ENCODE data around the gene PMS1. TPM values are rescaled to one million over a fixed set of nuclear protein-coding genes. Genes with fewer than 3 reads are reported as not detected.

The PMS1 gene
- total RNA-seq, 1 donor from 2014 or later: 17.4 TPM

DNA sequence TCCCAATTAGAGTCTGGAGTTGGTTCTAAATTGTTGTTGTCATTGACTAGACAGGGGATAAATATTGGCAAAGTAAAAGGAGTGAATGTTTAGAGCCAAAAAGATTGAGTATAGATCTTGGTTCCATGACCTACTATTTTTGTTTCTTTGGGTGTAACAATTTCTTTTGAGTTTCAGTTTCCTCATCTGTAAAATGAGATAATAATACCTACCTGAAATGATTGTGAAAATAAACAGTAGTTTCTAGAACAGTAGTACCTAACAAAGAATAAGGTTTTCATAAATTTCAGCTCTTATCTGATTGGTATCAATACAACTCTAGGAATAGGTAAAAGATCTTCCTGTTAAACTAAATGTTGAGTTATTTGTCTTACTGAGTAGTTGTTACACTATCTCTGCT, 56.8 kb downstream of the PMS1 start:
- H3K9me3 ChIP-seq: no peaks in the 10 kb centered on the region
- intact Hi-C loops (cut with DNase I): no loop called here
- H3K4me1 ChIP-seq: no peaks in the 10 kb centered on the region
- DNase-seq: no peak
- H3K4me3 ChIP-seq: no peak overlapping the region
- peaks cover 10% of the 10 kb centered on the region for H3K36me3 ChIP-seq
- ATAC-seq: no peak
- TF ChIP-seq, protein P1, sequence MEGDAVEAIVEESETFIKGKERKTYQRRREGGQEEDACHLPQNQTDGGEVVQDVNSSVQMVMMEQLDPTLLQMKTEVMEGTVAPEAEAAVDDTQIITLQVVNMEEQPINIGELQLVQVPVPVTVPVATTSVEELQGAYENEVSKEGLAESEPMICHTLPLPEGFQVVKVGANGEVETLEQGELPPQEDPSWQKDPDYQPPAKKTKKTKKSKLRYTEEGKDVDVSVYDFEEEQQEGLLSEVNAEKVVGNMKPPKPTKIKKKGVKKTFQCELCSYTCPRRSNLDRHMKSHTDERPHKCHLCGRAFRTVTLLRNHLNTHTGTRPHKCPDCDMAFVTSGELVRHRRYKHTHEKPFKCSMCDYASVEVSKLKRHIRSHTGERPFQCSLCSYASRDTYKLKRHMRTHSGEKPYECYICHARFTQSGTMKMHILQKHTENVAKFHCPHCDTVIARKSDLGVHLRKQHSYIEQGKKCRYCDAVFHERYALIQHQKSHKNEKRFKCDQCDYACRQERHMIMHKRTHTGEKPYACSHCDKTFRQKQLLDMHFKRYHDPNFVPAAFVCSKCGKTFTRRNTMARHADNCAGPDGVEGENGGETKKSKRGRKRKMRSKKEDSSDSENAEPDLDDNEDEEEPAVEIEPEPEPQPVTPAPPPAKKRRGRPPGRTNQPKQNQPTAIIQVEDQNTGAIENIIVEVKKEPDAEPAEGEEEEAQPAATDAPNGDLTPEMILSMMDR (IDR thresholded peaks at IDR 0.05): no peak
- no peak overlapping the region for H3K27ac ChIP-seq
- no peaks in the 10 kb centered on the region for H3K27me3 ChIP-seq

DNA sequence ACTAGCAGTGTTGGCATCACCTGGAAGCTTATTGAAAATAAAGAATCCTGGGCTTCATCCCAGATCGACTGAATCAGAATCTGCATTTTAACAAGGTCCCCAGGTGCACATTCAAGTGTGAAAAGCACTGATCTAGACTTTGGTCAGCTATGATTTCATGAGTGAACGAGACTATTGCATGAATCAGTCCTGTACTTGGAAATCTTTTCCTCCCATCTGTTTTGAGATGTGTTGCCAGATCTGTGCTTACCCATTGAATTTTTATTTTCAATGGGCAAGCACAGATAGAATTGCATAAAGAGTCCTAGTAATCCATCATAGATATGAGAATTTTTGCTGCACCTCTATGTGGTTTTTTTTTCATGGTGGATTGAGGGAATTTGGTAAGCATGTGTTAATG, 64.0 kb downstream of the PMS1 start:
- ATAC-seq (no peak), DNase-seq (no peak)
- Histone ChIP-seq H3K36me3 (peaks cover 34% of the 10 kb centered on the region), H3K27me3 (no peaks in the 10 kb centered on the region), H3K27ac (no peak overlapping the region), H3K4me3 (no peak overlapping the region), H3K9me3 (no peaks in the 10 kb centered on the region), H3K4me1 (no peaks in the 10 kb centered on the region)
- TF ChIP-seq, protein P1 (IDR thresholded peaks at IDR 0.05): no peak
- intact Hi-C loops (cut with DNase I): no loop called here

DNA sequence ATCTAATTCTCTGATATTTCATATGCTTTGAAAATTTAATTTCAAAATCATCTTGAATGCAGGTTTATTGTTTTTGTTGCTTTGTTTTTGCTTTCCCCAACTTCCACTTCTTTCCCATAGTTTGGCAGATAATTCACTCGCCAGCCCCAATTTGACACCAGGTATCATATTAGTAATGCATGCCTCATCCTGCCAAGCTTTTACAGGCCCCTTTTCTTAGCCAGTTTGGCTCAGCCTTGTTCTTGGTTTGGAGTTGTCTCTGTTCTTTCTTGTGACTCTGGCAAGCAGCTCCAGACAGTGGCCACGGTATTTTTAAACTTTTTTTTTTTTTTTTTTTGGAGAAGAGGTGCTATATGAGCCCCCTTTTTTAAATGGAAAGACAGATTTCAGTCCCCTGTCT, 65.3 kb downstream of the PMS1 start:
- Histone ChIP-seq H3K4me1 (no peaks in the 10 kb centered on the region), H3K27ac (no peak overlapping the region), H3K4me3 (no peak overlapping the region), H3K27me3 (no peaks in the 10 kb centered on the region), H3K36me3 (peaks cover 40% of the 10 kb centered on the region), H3K9me3 (no peaks in the 10 kb centered on the region)
- intact Hi-C loops (cut with DNase I): no loop called here
- DNase-seq (no peak), ATAC-seq (no peak)
- TF ChIP-seq, protein P1 (IDR thresholded peaks at IDR 0.05): no peak

DNA sequence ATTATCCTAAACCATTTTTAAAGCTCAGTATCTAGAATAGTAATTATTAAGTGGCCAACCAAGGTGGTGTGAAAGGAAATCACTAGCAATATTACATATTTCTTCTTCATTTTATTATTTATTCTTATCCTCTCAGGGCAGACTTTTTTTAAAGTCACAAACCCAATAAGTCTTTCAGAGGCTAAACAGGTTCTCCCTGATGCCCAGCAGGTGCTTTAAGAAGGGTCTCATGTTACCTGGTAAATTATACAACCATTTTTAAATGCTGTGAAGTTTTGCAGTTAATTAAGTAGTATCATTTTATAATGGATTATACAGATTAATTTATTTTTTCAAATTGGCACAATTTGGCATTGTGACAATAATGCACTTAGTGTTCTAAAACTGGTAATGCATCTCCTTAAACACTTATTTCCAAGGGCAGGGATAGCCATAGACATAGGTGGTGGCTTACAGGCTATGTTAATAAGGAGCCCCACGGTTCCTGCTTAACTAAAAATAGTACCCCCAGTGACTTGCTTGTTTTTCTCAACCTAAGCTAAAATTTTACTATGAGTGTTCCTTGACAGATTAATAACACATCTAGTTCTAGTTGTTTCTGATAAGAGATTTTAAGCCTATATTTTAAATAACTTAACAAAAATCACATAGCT, 67.0 kb downstream of the PMS1 start:
- Histone ChIP-seq H3K4me3 (no peak overlapping the region), H3K36me3 (peaks cover 36% of the 10 kb centered on the region), H3K9me3 (no peaks in the 10 kb centered on the region), H3K4me1 (no peaks in the 10 kb centered on the region), H3K27me3 (no peaks in the 10 kb centered on the region), H3K27ac (no peak overlapping the region)
- ATAC-seq (no peak), DNase-seq (no peak)
- intact Hi-C loops (cut with DNase I): no loop called here
- TF ChIP-seq, protein P1 (IDR thresholded peaks at IDR 0.05): no peak

DNA sequence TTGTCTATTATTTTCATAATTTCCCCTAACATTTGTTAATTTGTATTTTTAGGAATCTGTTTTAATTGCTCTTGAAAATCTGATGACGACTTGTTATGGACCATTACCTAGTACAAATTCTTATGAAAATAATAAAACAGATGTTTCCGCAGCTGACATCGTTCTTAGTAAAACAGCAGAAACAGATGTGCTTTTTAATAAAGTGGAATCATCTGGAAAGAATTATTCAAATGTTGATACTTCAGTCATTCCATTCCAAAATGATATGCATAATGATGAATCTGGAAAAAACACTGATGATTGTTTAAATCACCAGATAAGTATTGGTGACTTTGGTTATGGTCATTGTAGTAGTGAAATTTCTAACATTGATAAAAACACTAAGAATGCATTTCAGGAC, 69.9 kb downstream of the PMS1 start:
- Histone ChIP-seq H3K9me3 (no peaks in the 10 kb centered on the region), H3K36me3 (peaks cover 21% of the 10 kb centered on the region), H3K4me1 (no peaks in the 10 kb centered on the region), H3K4me3 (no peak overlapping the region), H3K27me3 (no peaks in the 10 kb centered on the region), H3K27ac (no peak overlapping the region)
- no peak for ATAC-seq
- TF ChIP-seq, protein P1 (IDR thresholded peaks at IDR 0.05): no peak
- no peak for DNase-seq
- intact Hi-C loops (cut with DNase I): no loop called here

DNA sequence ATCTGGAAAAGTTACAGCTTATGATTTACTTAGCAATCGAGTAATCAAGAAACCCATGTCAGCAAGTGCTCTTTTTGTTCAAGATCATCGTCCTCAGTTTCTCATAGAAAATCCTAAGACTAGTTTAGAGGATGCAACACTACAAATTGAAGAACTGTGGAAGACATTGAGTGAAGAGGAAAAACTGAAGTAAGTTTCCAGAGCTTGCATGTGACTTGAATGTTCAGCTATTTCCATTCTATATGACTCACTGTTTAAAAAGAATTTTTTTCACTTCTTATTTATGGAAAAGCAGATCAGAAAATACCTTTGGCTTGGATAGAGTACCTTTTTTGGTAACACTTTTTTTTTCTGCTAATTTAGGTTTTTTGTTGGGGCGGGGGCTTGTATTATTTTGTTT, 70.7 kb downstream of the PMS1 start:
- no peak overlapping the region for H3K4me3 ChIP-seq
- TF ChIP-seq, protein P1 (IDR thresholded peaks at IDR 0.05): no peak
- peaks cover 21% of the 10 kb centered on the region for H3K36me3 ChIP-seq
- no peak for ATAC-seq
- H3K27me3 ChIP-seq: no peaks in the 10 kb centered on the region
- no peaks in the 10 kb centered on the region for H3K4me1 ChIP-seq
- no peaks in the 10 kb centered on the region for H3K9me3 ChIP-seq
- intact Hi-C loops (cut with DNase I): no loop called here
- no peak overlapping the region for H3K27ac ChIP-seq
- DNase-seq: no peak
